Right ventricle myocardium inferior (tissue), 1 donor: ENCODE measurements around the gene RILPL2. TPM values are rescaled to one million over a fixed set of nuclear protein-coding genes. Genes with fewer than 3 reads are reported as not detected.
"Not testable (repeated sequence)": the region's sequence is repeated elsewhere in the genome, so short reads cannot be mapped to it uniquely, and the experiment has no call there.

Experiments
- ATAC-seq: fragments of 200-7000 bp; cut with Tn5 transposase; one replicate; pipeline ENCODE4 v1.9.1; 2020; ENCODE audit warnings: mild to moderate bottlenecking, moderate library complexity
- DNase-seq: peaks from one replicate; pipeline ENCODE4 v3.0.0; 2021; ENCODE audit errors: missing footprints
- intact Hi-C: fragments of 100-400 bp; cut with DNase I; formaldehyde crosslinking; loops from one replicate; pipeline ENCODE4 v1.11.0; 2022
- long read RNA-seq: library from polyadenylated mRNA; unstranded; transcript quantifications from one replicate; pipeline ENCODE4 v2.0.0, GENCODE V29; 2021
- total RNA-seq: library from RNA; stranded (reverse); fragmentation: NEBNext Ultra II Directional; extraction: Animal tissue kit (Norgen Biotek cat#: 25700); gene quantifications from one replicate; pipeline ENCODE4 v1.2.1, GENCODE V29; 2021
- donor health status: DM: no; HTN: yes; CAD: no; lungs with severe emphysema.

The RILPL2 gene, protein sequence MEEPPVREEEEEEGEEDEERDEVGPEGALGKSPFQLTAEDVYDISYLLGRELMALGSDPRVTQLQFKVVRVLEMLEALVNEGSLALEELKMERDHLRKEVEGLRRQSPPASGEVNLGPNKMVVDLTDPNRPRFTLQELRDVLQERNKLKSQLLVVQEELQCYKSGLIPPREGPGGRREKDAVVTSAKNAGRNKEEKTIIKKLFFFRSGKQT
- 2.0 TPM for total RNA-seq
- long read RNA-seq, full-length matches to known transcripts: 3 of 6 reads
- long read RNA-seq, partial matches to known transcripts: 0 of 6 reads
- long read RNA-seq, other reads (novel, unspliced or antisense): 3 of 6 reads

DNA sequence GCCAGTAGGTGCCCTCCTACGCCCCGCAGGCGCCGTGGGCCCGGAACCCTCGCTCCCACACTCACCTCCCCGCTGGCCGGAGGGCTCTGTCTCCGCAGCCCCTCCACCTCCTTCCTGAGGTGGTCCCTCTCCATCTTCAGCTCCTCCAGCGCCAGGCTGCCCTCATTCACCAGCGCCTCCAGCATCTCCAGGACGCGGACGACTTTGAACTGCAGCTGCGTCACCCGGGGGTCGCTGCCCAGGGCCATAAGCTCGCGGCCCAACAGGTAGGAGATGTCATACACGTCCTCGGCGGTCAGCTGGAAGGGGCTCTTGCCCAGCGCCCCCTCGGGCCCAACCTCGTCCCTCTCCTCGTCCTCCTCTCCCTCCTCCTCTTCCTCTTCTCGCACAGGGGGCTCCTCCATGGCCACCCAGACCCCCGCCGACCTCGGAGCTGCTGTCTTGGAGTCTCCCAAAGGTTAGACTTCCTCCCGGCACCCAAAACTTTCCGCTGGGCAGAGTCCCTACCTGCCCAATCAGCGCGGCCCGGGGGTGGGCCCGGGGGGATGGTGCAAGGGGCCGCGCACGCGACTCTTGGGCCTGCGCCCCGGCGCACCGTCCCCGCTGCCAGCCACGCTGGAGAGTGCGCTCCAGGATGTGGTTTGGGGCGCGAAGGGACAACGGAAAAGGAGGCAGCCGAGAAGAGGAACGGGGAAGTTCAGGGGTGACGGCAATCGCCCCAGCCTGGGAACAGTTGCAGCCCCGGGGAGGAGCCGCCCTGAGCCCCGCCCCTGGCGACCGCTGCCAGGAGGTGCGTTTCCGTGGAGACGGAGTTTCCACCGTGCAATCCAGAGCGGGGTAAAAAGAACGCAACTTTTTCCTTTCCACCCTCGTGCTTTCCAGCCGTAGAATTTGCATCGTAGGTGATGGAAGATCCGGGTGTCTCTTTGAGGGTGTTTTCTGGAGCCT is at the start of gene RILPL2:
Gene RILPL2 (minus strand): TSS at position 668 of the 948 bp plus-strand sequence. CDS start 264 bp downstream, at position 404.
- peak; percentile 97 for ATAC-seq
- DNase-seq: peak; percentile 96
- intact Hi-C loops: no loop called here

GRCh38 chr12:123485756-123486155 is 49.3 kb upstream of the RILPL2 start:
- intact Hi-C loops: no loop called here
- no peak for ATAC-seq
- DNase-seq: no peak

GRCh38 chr12:123483602-123484248 is 47.2 kb upstream of the RILPL2 start:
- ATAC-seq (no peak), DNase-seq (no peak)
- intact Hi-C loops: no loop called here

DNA sequence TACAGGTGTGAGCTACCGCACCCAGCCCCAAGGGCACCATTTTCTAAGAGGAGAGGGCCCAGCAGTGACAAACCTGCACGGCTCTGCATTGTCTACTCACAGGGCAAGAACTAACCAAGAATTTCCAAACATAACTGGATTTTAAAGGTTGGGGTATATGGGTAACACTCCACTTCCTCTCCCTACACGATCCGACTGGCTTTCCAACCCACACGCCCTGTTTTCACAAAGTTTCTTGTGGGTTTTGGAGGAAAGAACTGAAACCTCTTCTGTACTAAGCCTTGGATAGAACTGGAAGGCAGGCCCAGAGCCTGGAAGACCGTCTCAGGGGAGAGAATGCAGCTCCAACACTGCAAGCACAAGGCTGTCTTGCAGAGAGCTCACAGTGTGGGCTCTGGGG is 46.4 kb upstream of the RILPL2 start:
- no peak for ATAC-seq
- intact Hi-C loops: no loop called here
- no peak for DNase-seq

DNA sequence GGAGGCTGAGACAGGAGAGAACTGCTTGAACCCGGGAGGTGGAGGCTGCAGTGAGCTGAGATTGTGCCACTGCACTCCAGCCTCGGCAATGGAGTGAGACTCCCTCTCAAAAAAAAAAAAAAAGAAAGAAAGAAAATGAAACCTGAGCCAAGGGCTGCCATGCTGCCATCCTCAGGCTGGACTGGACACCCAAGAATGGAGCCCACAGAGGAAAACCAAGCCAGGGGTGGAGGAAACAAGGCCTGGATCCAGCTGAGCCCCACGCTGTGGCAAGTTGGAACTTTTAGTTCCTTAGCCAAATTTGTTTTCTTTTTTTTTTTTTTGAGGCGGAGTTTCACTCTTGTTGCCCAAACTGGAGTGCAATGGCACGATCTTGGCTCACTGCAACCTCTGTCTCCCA is 44.8 kb upstream of the RILPL2 start:
- ATAC-seq, DNase-seq, intact Hi-C loops: not testable (repeated sequence)

DNA sequence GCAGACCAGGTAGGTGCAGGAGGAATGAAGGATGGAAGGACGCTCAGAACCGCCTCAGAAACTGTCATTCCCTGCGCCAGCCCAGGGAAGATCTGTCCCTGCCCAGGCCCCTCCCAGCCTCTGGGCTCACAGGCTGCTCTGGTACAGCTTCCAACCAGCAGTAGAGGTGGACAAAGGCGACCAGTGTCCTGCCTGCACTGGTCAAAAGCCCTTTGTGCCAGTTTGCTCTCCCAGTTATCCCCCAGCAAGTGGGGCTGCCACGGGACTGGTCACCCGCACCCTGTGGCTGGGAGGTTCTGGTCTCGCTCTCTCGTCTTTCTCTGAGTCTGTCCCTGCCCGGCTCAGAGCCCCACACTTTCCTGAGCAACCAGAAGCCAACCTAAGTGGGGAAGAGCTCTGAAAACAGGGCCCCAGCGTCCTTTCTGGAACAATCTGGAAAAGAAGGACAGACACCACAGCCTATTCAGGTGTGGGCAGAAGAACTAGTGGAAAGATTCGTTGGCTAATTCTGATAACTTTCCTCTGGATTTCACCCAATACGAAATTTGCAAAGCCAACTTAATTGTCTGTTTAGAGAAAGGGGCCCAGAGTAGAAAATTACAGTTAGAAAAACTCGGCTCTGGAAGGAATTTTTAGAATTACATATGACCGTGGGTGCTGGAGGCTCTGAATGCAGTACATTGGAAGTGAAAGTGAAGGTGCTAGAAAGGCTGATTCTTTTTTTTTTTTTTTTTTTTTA is 43.1 kb upstream of the RILPL2 start:
- DNase-seq (no peak), ATAC-seq (peak; percentile 43)
- intact Hi-C loops: loop anchor here (1.0 kb wide), 1 partner anchor 40 kb away; no protein-coding TSS in a partner anchor

GRCh38 chr12:123478762-123479161 is 42.3 kb upstream of the RILPL2 start:
- peak; percentile 82 for ATAC-seq
- intact Hi-C loops: loop anchor here (1.0 kb wide), 1 partner anchor 41 kb away; no protein-coding TSS in a partner anchor

DNA sequence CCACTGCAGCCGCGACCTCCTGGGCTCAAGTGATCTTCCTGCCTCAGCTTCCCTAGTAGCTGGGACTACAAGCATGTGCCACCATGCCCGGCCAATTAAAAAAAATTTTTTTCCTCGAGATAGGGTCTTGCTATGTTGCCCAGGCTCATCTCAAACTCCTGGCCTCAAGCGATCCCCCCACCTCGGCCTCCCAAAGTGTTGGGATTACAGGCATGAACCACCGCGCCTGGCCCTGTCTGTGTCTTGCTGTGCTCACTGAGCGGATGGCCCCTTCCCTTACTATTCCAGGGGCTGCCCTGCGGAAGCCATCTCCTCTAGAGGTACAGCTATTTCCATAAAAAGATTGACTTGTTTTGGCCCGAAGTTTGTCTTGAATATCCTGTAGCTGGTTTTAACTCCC is 41.6 kb upstream of the RILPL2 start:
- intact Hi-C loops: no loop called here
- DNase-seq (no peak), ATAC-seq (no peak)

More at GRCh38 chr12:123478762-123479161, 42.3 kb upstream of the RILPL2 start:
- DNase-seq: no peak

- intact Hi-C loops: no loop called here
- no peak for DNase-seq
- ATAC-seq: no peak
Measured at GRCh38 chr12:123475246-123475703, 38.8 kb upstream of the RILPL2 start.

DNA sequence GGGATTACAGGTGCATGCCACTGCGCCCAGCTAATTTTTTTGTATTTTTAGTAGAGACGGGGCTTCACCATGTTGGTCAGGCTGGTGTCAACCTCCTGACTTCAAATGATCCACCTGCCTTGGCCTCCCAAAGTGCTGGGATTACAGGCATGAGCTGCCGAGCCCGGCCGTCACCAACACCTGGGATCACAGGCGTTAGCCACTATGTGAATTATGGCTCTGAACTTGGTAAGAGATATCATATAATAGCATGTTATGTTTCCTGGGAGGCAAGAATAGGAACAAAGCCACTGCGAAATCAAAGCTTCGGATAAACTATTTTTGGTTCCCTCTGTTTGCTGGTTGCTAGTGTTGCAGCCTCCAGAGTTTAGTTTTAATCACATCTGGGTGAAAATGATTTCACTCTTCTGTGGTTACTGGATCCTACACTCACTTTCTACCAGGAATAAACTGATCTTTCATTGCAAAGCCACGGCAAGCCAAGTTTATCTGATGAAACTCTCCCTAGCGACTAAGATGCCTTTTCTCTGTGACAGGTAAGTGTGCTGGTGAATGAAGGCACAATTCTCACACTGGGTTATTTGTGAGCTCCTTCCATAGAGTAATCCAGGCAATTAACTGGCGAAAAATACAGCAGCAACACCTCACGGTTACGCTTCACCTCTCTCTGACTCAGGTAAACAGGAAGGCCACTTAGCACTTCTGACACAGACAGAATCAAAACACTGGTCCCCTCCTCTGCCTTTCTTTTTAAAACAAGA is 38.2 kb upstream of the RILPL2 start:
- intact Hi-C loops: loop anchor here (1.0 kb wide), 1 partner anchor 45 kb away; no protein-coding TSS in a partner anchor
- peak; percentile 53 for ATAC-seq
- no peak for DNase-seq

GRCh38 chr12:123472438-123472849 is 36.0 kb upstream of the RILPL2 start:
- no peak for ATAC-seq
- intact Hi-C loops: no loop called here

GRCh38 chr12:123471374-123472068 is 35.0 kb upstream of the RILPL2 start:
- intact Hi-C loops: no loop called here
- ATAC-seq (peak; percentile 82), DNase-seq (no peak)

More at GRCh38 chr12:123472438-123472849, 36.0 kb upstream of the RILPL2 start:
- DNase-seq: no peak

DNA sequence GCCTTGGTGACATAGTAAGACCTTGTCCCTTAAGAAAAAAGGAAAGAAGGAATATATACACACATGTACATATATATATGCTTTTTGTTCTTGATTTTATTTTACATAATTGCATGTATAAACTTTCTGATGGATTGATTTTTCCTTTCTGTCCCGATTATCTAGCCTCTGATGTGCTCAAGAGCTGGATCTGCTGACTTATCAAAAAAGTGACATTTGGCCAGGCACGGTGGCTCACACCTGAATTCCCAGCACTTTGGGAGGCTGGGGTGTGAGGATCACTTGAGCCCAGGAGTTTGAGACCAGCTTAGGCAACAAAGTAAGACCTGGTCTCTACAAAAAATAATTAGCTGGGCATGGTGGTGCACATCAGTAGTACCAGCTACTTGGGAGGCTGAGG is 33.5 kb upstream of the RILPL2 start:
- intact Hi-C loops: no loop called here
- no peak for ATAC-seq
- DNase-seq: no peak

DNA sequence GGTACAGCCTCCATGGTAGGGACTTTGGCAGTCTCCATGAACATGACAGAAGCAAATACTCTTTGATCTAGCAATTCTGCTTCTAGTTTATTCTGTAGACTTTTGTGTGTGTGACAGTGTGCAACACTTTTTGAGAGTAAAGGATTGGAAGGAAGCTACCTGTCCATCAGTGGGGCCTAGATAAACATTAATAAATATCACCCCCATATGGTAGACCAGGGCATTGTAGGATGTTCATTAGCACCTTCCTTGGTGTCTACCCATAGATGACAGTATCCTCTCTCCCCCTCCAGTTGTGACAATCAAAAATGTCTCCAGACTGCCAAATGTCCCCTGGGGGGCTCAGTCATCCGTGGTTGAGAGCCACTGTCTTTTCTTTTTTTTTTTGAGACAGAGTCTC is 32.3 kb upstream of the RILPL2 start:
- intact Hi-C loops: no loop called here
- DNase-seq: no peak
- ATAC-seq: no peak

DNA sequence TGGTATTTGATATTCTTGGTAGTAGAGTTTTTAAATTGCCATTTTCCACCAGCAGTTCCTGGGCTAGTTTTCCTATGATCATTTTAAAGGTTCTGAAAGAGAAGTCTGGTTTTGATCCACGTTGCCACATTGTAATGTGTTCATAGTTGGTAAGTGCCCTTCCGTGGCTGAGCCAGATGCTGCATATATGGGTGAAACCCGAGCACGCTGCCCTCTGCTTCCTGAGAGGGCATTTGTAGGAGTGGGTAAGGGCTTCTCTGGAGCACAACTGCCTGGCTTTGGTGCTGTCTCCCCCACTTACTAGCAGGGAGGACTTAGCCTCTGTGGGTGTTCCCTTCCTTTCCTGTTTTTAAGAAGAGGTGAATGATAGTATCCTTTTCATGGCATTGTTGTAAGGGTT is 28.6 kb upstream of the RILPL2 start:
- peak; percentile 62 for ATAC-seq
- intact Hi-C loops: no loop called here
- no peak for DNase-seq

DNA sequence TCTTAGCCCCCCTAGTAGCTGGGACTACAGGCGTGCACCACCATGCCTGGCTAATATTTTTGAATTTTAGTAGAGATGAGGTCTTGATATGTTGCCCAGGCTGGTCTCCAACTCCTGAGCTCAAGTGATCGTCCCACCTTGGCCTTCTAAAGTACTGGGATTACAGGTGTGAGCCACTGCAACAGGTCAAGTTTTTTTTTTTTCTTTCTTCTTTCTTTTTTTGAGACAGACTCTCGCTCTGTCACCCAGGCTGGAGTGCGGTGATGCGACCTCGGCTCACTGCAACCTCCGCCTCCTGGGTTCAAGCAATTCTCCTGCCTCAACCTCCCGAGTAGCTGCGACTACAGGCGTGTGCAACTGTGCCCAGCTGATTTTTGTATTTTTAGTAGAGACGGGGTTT is 26.7 kb upstream of the RILPL2 start:
- intact Hi-C loops, ATAC-seq, DNase-seq: not testable (repeated sequence)
